Stimulated activated CD4-positive, alpha-beta T cell treated with anti-CD3 and anti-CD28 coated beads, TNF-alpha, amount 100 ng/mL, for 24 hours (primary cell): ENCODE data around the gene MTHFD2L.

ENCODE experiments used
- DNase-seq, 3 experiments: peaks; one replicate each; pipeline ENCODE4 v3.0.0-alpha.2; 2020; ENCODE audit warnings: low read depth in 3 of 3

Gene MTHFD2L

GRCh38 chr4:74132944-74133343, 25.0 kb upstream of the MTHFD2L start:
- DNase-seq, result no peak

GRCh38 chr4:74133786-74134499, 24.0 kb upstream of the MTHFD2L start:
- DNase-seq, result peak in 2 of 3 experiments; percentile 8 to 29

- DNase-seq, result no peak
Observed at GRCh38 chr4:74134500-74134852, 23.4 kb upstream of the MTHFD2L start.

- no peak for DNase-seq
Observed at GRCh38 chr4:74146581-74147129, 11.3 kb upstream of the MTHFD2L start.

- no peak for DNase-seq
Observed at GRCh38 chr4:74148205-74148604, 9.7 kb upstream of the MTHFD2L start.

GRCh38 chr4:74152836-74153235, 5.1 kb upstream of the MTHFD2L start:
- DNase-seq, result no peak

- no peak for DNase-seq
Observed at GRCh38 chr4:74156521-74156920, 1.4 kb upstream of the MTHFD2L start.

- no peak for DNase-seq
Observed at GRCh38 chr4:74157154-74157553, 764 bp upstream of the MTHFD2L start.

GRCh38 chr4:74158466-74159142, 686 bp downstream of the MTHFD2L start:
- DNase-seq, result no peak

- DNase-seq, result no peak
Observed at GRCh38 chr4:74159143-74159709, 1.3 kb downstream of the MTHFD2L start.

GRCh38 chr4:74161666-74162450, 3.9 kb downstream of the MTHFD2L start:
- no peak for DNase-seq

- DNase-seq, result no peak
Observed at GRCh38 chr4:74166135-74166534, 8.2 kb downstream of the MTHFD2L start.

- DNase-seq, result no peak
Observed at GRCh38 chr4:74166818-74167217, 8.9 kb downstream of the MTHFD2L start.

- no peak for DNase-seq
Observed at GRCh38 chr4:74167585-74167984, 9.7 kb downstream of the MTHFD2L start.

GRCh38 chr4:74168841-74169240, 10.9 kb downstream of the MTHFD2L start:
- no peak for DNase-seq

GRCh38 chr4:74173321-74173720, 15.4 kb downstream of the MTHFD2L start:
- no peak for DNase-seq

GRCh38 chr4:74174421-74174820, 16.5 kb downstream of the MTHFD2L start:
- DNase-seq, result no peak

- DNase-seq, result no peak
Observed at GRCh38 chr4:74174941-74175340, 17.0 kb downstream of the MTHFD2L start.

GRCh38 chr4:74175379-74175778, 17.5 kb downstream of the MTHFD2L start:
- DNase-seq, result no peak

GRCh38 chr4:74178798-74179197, 20.9 kb downstream of the MTHFD2L start:
- no peak for DNase-seq

- DNase-seq, result no peak
Observed at GRCh38 chr4:74181219-74181618, 23.3 kb downstream of the MTHFD2L start.

- no peak for DNase-seq
Observed at GRCh38 chr4:74188912-74189311, 31.0 kb downstream of the MTHFD2L start.
